A549 (cell line): Measurements from ENCODE around the gene OR10G4.

Source experiments
- BHLHE40 ChIP-seq: IDR thresholded peaks from 2 replicates; pipeline ENCODE4 v1.6.1; 2012; ENCODE audit warnings: low read depth, low read length, inconsistent platforms
- CEBPB ChIP-seq, 2 experiments: fragments of >200 bp in 1 of 2; sonication (Bioruptor Twin) in 1 of 2; formaldehyde crosslinking in 1 of 2; IDR thresholded peaks; 2 replicates each; pipeline ENCODE4 v1.6.1; 2012 to 2016
- RCOR1 ChIP-seq: fragments of 150-350 bp; IDR thresholded peaks from 2 replicates; pipeline ENCODE4 v1.6.1; 2014; ENCODE audit warnings: antibody characterized with exemption, low read length, low read depth
- SMC3 ChIP-seq: fragments of >200 bp; sonication (Bioruptor Twin); formaldehyde crosslinking; IDR thresholded peaks from 3 replicates; pipeline ENCODE4 v1.6.1; 2018; ENCODE audit warnings: inconsistent platforms
- ZC3H11A ChIP-seq: fragments of 450-650 bp; IDR thresholded peaks from 2 replicates; pipeline ENCODE4 v1.6.1; 2014; ENCODE audit warnings: antibody characterized with exemption, mild to moderate bottlenecking
- TF ChIP-seq, protein P1 (sequence below): fragments of >200 bp; sonication (Bioruptor Twin); formaldehyde crosslinking; IDR thresholded peaks from 3 replicates; pipeline ENCODE4 v1.5.1; 2016
- TF ChIP-seq, protein P2 (sequence below): IDR thresholded peaks from 2 replicates; pipeline ENCODE4 v1.6.1; 2012; ENCODE audit warnings: low read depth, borderline replicate concordance

DNA sequence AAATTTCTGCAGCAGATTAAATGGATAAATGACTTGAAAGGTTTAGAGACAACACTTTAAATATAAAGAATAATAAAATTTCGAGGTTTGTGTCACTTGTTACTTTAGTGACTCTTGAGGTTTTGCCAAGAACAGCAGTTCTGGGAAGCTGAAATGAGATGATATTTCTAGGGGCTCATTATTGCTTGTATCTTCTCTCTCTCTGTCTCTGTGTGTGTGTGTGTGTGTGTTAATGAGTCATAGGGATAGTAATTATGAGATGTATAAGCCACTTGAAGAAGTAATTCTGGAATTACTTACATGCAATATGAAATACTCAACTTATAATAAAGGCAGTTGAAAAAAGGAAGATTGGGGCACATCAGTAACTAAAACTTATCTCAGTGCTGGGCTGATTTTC, 38.0 kb downstream of the OR10G4 start:
- TF ChIP-seq, protein P1, sequence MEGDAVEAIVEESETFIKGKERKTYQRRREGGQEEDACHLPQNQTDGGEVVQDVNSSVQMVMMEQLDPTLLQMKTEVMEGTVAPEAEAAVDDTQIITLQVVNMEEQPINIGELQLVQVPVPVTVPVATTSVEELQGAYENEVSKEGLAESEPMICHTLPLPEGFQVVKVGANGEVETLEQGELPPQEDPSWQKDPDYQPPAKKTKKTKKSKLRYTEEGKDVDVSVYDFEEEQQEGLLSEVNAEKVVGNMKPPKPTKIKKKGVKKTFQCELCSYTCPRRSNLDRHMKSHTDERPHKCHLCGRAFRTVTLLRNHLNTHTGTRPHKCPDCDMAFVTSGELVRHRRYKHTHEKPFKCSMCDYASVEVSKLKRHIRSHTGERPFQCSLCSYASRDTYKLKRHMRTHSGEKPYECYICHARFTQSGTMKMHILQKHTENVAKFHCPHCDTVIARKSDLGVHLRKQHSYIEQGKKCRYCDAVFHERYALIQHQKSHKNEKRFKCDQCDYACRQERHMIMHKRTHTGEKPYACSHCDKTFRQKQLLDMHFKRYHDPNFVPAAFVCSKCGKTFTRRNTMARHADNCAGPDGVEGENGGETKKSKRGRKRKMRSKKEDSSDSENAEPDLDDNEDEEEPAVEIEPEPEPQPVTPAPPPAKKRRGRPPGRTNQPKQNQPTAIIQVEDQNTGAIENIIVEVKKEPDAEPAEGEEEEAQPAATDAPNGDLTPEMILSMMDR = no peak
- TF ChIP-seq CEBPB (IDR thresholded peaks at IDR 0.05) (no peak), RCOR1 (no peak), BHLHE40 (no peak), ZC3H11A (no peak), SMC3 (no peak)
- TF ChIP-seq, protein P2, sequence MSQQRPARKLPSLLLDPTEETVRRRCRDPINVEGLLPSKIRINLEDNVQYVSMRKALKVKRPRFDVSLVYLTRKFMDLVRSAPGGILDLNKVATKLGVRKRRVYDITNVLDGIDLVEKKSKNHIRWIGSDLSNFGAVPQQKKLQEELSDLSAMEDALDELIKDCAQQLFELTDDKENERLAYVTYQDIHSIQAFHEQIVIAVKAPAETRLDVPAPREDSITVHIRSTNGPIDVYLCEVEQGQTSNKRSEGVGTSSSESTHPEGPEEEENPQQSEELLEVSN = no peak
